Activated B cell treated with CpG ODN at 0.5 μM for 24 hours (primary cell): ENCODE measurements around the gene BRIP1. TPM values are rescaled to one million over a fixed set of nuclear protein-coding genes. Genes with fewer than 3 reads are reported as not detected.

Source experiments
- ATAC-seq: fragments of 200-7000 bp; cut with Tn5 transposase; one replicate; pipeline ENCODE4 v1.10.0; 2021; ENCODE audit warnings: low read depth, mild to moderate bottlenecking, moderate library complexity
- CTCF ChIA-PET: fragments of 350-600 bp; sonication (Branson Sonifier 250); formaldehyde crosslinking; loops from one replicate; lab custom pipeline; 2021; ENCODE audit warnings: antibody characterized with exemption; lab: Charles Lee
- POLR2A ChIA-PET: fragments of 350-600 bp; sonication (Branson Sonifier 250); formaldehyde crosslinking; loops from one replicate; lab custom pipeline; 2021; ENCODE audit warnings: antibody characterized with exemption; lab: Charles Lee
- DNase-seq: peaks from one replicate; pipeline ENCODE4 v3.0.0; 2022
- H3K27ac Mint-ChIP-seq: one replicate; pipeline ENCODE4 v1.8.0; 2020; ENCODE audit warnings: mixed read lengths
- H3K27me3 Mint-ChIP-seq: one replicate; pipeline ENCODE4 v1.8.0; 2021; ENCODE audit warnings: mixed read lengths
- H3K36me3 Mint-ChIP-seq: one replicate; pipeline ENCODE4 v1.8.0; 2021; ENCODE audit warnings: low read depth, mixed read lengths
- H3K4me1 Mint-ChIP-seq: one replicate; pipeline ENCODE4 v1.8.0; 2021; ENCODE audit warnings: mixed read lengths
- H3K4me3 Mint-ChIP-seq: one replicate; pipeline ENCODE4 v1.8.0; 2020; ENCODE audit warnings: mild to moderate bottlenecking, mixed read lengths
- H3K9me3 Mint-ChIP-seq: one replicate; pipeline ENCODE4 v1.8.0; 2020; ENCODE audit warnings: mixed read lengths
- intact Hi-C: fragments of 100-400 bp; cut with micrococcal nuclease; formaldehyde crosslinking; loops from one replicate; pipeline ENCODE4 v1.15.1; 2024
- total RNA-seq: library from RNA; stranded (reverse); gene quantifications from 2 replicates; pipeline ENCODE4 v1.2.3, GENCODE V29; 2022
- TF ChIP-seq, protein P1 (sequence below): fragments of 200-600 bp; IDR thresholded peaks from one replicate; pipeline ENCODE4 v1.8.0; 2022; ENCODE audit warnings: antibody characterized with exemption, mild to moderate bottlenecking

The BRIP1 gene
- total RNA-seq, 1 donor from 2014 or later, result 2.5 TPM

DNA sequence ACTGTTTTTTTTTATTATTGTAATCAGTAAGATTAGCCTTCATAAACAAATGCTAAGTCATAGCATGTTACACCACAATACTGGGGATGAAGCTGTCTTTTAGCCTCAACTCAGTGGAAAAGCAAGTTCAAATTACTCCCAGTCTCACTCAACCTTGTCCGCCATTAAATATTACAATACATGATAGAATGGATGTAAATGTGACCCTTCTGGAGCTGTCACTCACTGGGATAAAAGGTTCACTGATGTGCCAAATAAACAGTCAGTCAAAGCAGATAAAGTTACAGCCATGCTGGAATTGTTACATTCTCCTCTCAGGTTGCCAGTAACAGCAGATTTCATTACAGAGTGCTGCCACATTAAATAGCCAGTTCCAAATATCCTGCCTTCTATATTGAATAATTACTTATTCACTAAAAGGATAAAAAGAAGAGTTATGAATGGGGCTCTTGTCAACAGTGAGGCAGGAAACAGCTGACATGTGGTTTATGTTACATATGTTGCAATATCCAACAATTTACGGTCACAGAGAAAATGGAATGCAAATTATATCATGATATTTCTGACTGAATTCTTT, 53.4 kb downstream of the BRIP1 start:
- H3K27me3 Mint-ChIP-seq, result no peaks in the 10 kb centered on the region
- peaks cover 35% of the 10 kb centered on the region for H3K4me1 Mint-ChIP-seq
- ChIA-PET CTCF (no interaction called here), POLR2A (no interaction called here)
- ATAC-seq (no peak), DNase-seq (no peak)
- TF ChIP-seq, protein P1, sequence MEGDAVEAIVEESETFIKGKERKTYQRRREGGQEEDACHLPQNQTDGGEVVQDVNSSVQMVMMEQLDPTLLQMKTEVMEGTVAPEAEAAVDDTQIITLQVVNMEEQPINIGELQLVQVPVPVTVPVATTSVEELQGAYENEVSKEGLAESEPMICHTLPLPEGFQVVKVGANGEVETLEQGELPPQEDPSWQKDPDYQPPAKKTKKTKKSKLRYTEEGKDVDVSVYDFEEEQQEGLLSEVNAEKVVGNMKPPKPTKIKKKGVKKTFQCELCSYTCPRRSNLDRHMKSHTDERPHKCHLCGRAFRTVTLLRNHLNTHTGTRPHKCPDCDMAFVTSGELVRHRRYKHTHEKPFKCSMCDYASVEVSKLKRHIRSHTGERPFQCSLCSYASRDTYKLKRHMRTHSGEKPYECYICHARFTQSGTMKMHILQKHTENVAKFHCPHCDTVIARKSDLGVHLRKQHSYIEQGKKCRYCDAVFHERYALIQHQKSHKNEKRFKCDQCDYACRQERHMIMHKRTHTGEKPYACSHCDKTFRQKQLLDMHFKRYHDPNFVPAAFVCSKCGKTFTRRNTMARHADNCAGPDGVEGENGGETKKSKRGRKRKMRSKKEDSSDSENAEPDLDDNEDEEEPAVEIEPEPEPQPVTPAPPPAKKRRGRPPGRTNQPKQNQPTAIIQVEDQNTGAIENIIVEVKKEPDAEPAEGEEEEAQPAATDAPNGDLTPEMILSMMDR, result no peak
- no peak overlapping the region for H3K4me3 Mint-ChIP-seq
- H3K36me3 Mint-ChIP-seq, result peaks cover 2% of the 10 kb centered on the region
- H3K9me3 Mint-ChIP-seq, result no peaks in the 10 kb centered on the region
- H3K27ac Mint-ChIP-seq, result no peak overlapping the region
- intact Hi-C loops, result no loop called here

DNA sequence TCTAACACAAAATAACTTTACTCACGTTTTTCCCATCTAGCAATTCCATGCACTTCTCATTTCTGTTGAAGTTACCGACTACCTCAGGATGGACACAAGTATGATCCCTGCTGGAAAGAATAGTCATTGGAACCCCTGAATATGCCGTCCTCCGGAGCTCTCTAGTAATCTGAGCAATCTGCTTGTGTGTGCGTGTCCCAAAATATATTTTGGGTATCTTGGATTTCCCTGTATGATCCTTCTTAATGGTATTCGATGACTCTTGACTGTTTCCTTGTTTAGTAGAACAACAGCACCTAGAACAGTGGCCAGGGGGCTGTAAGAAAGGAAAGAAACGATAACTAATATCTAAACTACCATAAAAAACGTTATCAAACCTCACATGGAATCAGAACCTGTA, 54.9 kb downstream of the BRIP1 start:
- intact Hi-C loops, result no loop called here
- TF ChIP-seq, protein P1, result no peak
- DNase-seq (no peak), ATAC-seq (no peak)
- peaks cover 23% of the 10 kb centered on the region for H3K4me1 Mint-ChIP-seq
- H3K4me3 Mint-ChIP-seq, result no peak overlapping the region
- ChIA-PET CTCF (no interaction called here), POLR2A (no interaction called here)
- H3K36me3 Mint-ChIP-seq, result peaks cover 2% of the 10 kb centered on the region
- no peaks in the 10 kb centered on the region for H3K27me3 Mint-ChIP-seq
- H3K27ac Mint-ChIP-seq, result no peak overlapping the region
- no peaks in the 10 kb centered on the region for H3K9me3 Mint-ChIP-seq

DNA sequence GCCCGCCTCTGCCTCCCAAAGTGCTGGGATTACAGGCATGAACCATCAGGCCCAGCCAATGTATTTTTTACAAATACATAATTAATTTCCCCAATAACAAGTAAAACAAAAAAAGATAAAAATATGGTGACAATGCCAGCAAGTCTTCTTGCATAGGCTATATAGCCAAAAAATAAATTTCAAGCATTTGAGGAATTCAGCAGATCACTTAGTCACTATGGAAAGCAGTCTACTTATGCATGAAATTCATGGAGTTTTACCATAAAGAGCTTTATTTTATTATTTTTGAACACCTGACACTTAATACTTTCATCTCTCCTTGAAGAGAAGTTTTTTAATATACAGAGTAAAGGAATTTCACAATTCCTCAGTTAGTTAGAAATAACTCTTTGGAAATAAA, 56.4 kb downstream of the BRIP1 start:
- Mint-ChIP-seq H3K27ac (no peak overlapping the region), H3K36me3 (peaks cover 2% of the 10 kb centered on the region), H3K4me3 (no peak overlapping the region), H3K4me1 (peaks cover 11% of the 10 kb centered on the region), H3K9me3 (no peaks in the 10 kb centered on the region), H3K27me3 (no peaks in the 10 kb centered on the region)
- DNase-seq (no peak), ATAC-seq (no peak)
- ChIA-PET POLR2A (no interaction called here), CTCF (no interaction called here)
- TF ChIP-seq, protein P1, result no peak
- intact Hi-C loops, result no loop called here

DNA sequence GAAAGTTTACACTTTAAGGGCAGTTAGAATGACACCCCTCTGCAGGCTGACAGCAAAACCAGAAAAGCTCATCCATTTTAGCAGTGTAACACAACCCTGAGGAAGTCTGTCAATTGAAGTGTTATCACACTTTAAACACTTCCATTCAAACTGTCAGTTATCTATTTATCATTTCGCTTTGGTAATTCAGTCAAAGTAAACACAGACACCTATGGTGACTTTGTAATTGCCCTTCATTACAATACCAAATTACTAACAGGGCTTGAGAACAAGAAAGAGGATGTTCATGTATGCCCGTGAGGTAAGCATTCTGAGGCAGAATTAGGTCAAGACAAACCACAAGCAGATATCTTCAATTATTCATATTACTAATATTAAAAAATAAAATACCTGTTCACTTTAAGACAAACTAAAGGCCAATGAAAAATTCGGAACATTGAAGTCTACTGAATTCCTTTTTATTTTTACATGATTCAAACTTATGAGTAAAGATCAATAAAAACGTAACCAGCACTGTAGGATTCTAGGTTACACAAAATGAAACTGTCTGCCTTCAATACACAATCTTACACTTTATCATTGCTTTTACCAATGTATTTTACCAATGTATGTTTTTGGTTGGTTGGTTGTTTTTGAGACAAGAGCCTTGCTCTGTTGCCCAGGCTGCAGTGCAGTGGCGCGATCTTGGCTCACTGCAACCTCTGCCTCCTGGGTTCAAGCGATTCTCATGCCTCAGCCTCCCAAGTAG, 57.1 kb downstream of the BRIP1 start:
- CTCF ChIA-PET, result no interaction called here

DNA sequence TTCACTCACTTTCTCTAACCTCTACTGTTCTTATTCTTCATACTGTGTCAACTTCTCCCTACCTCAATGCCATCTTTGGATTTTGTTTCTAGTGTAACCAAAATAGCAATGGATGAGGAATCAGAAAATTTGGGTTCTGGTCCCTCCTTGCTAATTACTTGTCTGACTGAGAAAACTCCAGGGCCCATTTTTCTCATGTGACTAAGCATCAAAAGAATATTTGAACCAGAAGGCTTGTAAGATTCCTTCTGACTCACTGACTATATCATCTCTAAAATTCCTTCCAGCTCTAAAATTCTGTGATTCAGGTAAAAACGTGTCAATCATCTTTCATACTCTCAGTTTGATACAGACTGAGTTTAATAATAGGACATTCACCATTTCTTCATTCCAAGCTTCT, 57.9 kb downstream of the BRIP1 start:
- Mint-ChIP-seq H3K4me3 (no peak overlapping the region), H3K36me3 (peaks cover 2% of the 10 kb centered on the region), H3K9me3 (no peaks in the 10 kb centered on the region), H3K27ac (no peak overlapping the region), H3K27me3 (no peaks in the 10 kb centered on the region), H3K4me1 (peaks cover 12% of the 10 kb centered on the region)
- TF ChIP-seq, protein P1, result no peak
- POLR2A ChIA-PET, result no interaction called here
- intact Hi-C loops, result no loop called here
- CTCF ChIA-PET, result no interaction called here
- ATAC-seq (no peak), DNase-seq (no peak)

More for the DNA sequence above, 57.1 kb downstream of the BRIP1 start:
- H3K36me3 Mint-ChIP-seq, result peaks cover 2% of the 10 kb centered on the region
- POLR2A ChIA-PET, result no interaction called here
- TF ChIP-seq, protein P1, result no peak
- H3K9me3 Mint-ChIP-seq, result no peaks in the 10 kb centered on the region
- ATAC-seq, result peak; percentile 37
- DNase-seq, result no peak
- no peaks in the 10 kb centered on the region for H3K27me3 Mint-ChIP-seq
- peaks cover 11% of the 10 kb centered on the region for H3K4me1 Mint-ChIP-seq
- no peak overlapping the region for H3K4me3 Mint-ChIP-seq
- intact Hi-C loops, result no loop called here
- H3K27ac Mint-ChIP-seq, result no peak overlapping the region
